Stimulated activated naive CD8-positive, alpha-beta T cell treated with anti-CD3 and anti-CD28 coated beads, Interleukin-15, Interleukin-2, amounts not matched to agents 100 ng/mL and 50 ng/mL, for 24 hours (primary cell): ENCODE data around the gene LYRM1.
A peak's percentile ranks its signal among the peaks of the same experiment; 100 is the strongest.

Experiments used
- H3K27ac Mint-ChIP-seq: one replicate; pipeline ENCODE4 v1.8.0; 2021; ENCODE audit warnings: mild to moderate bottlenecking, mixed read lengths
- H3K27me3 Mint-ChIP-seq: one replicate; pipeline ENCODE4 v1.8.0; 2021; ENCODE audit warnings: mixed read lengths
- H3K36me3 Mint-ChIP-seq: one replicate; pipeline ENCODE4 v1.8.0; 2021; ENCODE audit warnings: low read depth, mixed read lengths
- H3K4me1 Mint-ChIP-seq: one replicate; pipeline ENCODE4 v1.8.0; 2021; ENCODE audit warnings: low read depth, mixed read lengths
- H3K4me3 Mint-ChIP-seq: one replicate; pipeline ENCODE4 v1.8.0; 2021; ENCODE audit warnings: mild to moderate bottlenecking, mixed read lengths
- H3K9me3 Mint-ChIP-seq: one replicate; pipeline ENCODE4 v1.8.0; 2021; ENCODE audit warnings: mixed read lengths

The LYRM1 gene

GRCh38 chr16:20903899-20904506 is 3.4 kb downstream of the LYRM1 start:
- Mint-ChIP-seq H3K4me3 (peak overlapping the region; percentile 67), H3K36me3 (peaks cover 44% of the 10 kb centered on the region), H3K4me1 (peaks cover 76% of the 10 kb centered on the region), H3K27me3 (no peaks in the 10 kb centered on the region), H3K9me3 (no peaks in the 10 kb centered on the region), H3K27ac (peak overlapping the region; percentile 74)

GRCh38 chr16:20904507-20905081 is 4.0 kb downstream of the LYRM1 start:
- H3K9me3 Mint-ChIP-seq = no peaks in the 10 kb centered on the region
- peaks cover 76% of the 10 kb centered on the region for H3K4me1 Mint-ChIP-seq
- no peaks in the 10 kb centered on the region for H3K27me3 Mint-ChIP-seq
- H3K27ac Mint-ChIP-seq = peak overlapping the region; percentile 74
- peaks cover 44% of the 10 kb centered on the region for H3K36me3 Mint-ChIP-seq
- peak overlapping the region; percentile 67 for H3K4me3 Mint-ChIP-seq

GRCh38 chr16:20905576-20905975 is 5.0 kb downstream of the LYRM1 start:
- no peaks in the 10 kb centered on the region for H3K27me3 Mint-ChIP-seq
- H3K27ac Mint-ChIP-seq = no peak overlapping the region
- no peak overlapping the region for H3K4me3 Mint-ChIP-seq
- peaks cover 41% of the 10 kb centered on the region for H3K36me3 Mint-ChIP-seq
- peaks cover 86% of the 10 kb centered on the region for H3K4me1 Mint-ChIP-seq
- H3K9me3 Mint-ChIP-seq = no peaks in the 10 kb centered on the region

GRCh38 chr16:20906341-20907255 is 6.0 kb downstream of the LYRM1 start:
- Mint-ChIP-seq H3K36me3 (peaks cover 31% of the 10 kb centered on the region), H3K4me3 (no peak overlapping the region), H3K4me1 (peaks cover 90% of the 10 kb centered on the region), H3K27me3 (no peaks in the 10 kb centered on the region), H3K27ac (no peak overlapping the region), H3K9me3 (no peaks in the 10 kb centered on the region)

GRCh38 chr16:20910781-20911321 is 10.3 kb downstream of the LYRM1 start:
- Mint-ChIP-seq H3K27ac (peak overlapping the region; percentile 98), H3K9me3 (no peaks in the 10 kb centered on the region), H3K27me3 (no peaks in the 10 kb centered on the region), H3K36me3 (peaks cover 17% of the 10 kb centered on the region), H3K4me3 (peak overlapping the region; percentile 77), H3K4me1 (peaks cover 67% of the 10 kb centered on the region)

- peak overlapping the region; percentile 98 for H3K27ac Mint-ChIP-seq
- H3K9me3 Mint-ChIP-seq = no peaks in the 10 kb centered on the region
- H3K36me3 Mint-ChIP-seq = peaks cover 22% of the 10 kb centered on the region
- peak overlapping the region; percentile 77 for H3K4me3 Mint-ChIP-seq
- H3K27me3 Mint-ChIP-seq = no peaks in the 10 kb centered on the region
- peaks cover 62% of the 10 kb centered on the region for H3K4me1 Mint-ChIP-seq
These were observed 10.8 kb downstream of the LYRM1 start for GRCh38 chr16:20911361-20911760.

GRCh38 chr16:20916289-20916688 is 15.7 kb downstream of the LYRM1 start:
- no peak overlapping the region for H3K4me3 Mint-ChIP-seq
- peaks cover 47% of the 10 kb centered on the region for H3K4me1 Mint-ChIP-seq
- H3K27ac Mint-ChIP-seq = no peak overlapping the region
- no peaks in the 10 kb centered on the region for H3K9me3 Mint-ChIP-seq
- H3K27me3 Mint-ChIP-seq = no peaks in the 10 kb centered on the region
- H3K36me3 Mint-ChIP-seq = peaks cover 42% of the 10 kb centered on the region

- H3K36me3 Mint-ChIP-seq = peaks cover 44% of the 10 kb centered on the region
- no peak overlapping the region for H3K27ac Mint-ChIP-seq
- H3K4me3 Mint-ChIP-seq = no peak overlapping the region
- H3K27me3 Mint-ChIP-seq = no peaks in the 10 kb centered on the region
- H3K9me3 Mint-ChIP-seq = no peaks in the 10 kb centered on the region
- H3K4me1 Mint-ChIP-seq = peaks cover 40% of the 10 kb centered on the region
These were observed 16.4 kb downstream of the LYRM1 start for GRCh38 chr16:20916942-20917341.

GRCh38 chr16:20918486-20919239 is 18.1 kb downstream of the LYRM1 start:
- no peak overlapping the region for H3K4me3 Mint-ChIP-seq
- no peaks in the 10 kb centered on the region for H3K9me3 Mint-ChIP-seq
- H3K27ac Mint-ChIP-seq = no peak overlapping the region
- H3K4me1 Mint-ChIP-seq = peaks cover 32% of the 10 kb centered on the region
- H3K27me3 Mint-ChIP-seq = no peaks in the 10 kb centered on the region
- peaks cover 48% of the 10 kb centered on the region for H3K36me3 Mint-ChIP-seq

- Mint-ChIP-seq H3K4me1 (peaks cover 29% of the 10 kb centered on the region), H3K36me3 (peaks cover 53% of the 10 kb centered on the region)
These were observed 19.5 kb downstream of the LYRM1 start for GRCh38 chr16:20920091-20920490.

GRCh38 chr16:20920799-20921198 is 20.2 kb downstream of the LYRM1 start:
- Mint-ChIP-seq H3K27ac (no peak overlapping the region), H3K9me3 (no peaks in the 10 kb centered on the region), H3K4me3 (no peak overlapping the region), H3K36me3 (peaks cover 52% of the 10 kb centered on the region), H3K27me3 (no peaks in the 10 kb centered on the region), H3K4me1 (peaks cover 27% of the 10 kb centered on the region)

More at GRCh38 chr16:20920091-20920490, 19.5 kb downstream of the LYRM1 start:
- Mint-ChIP-seq H3K4me3 (no peak overlapping the region), H3K27ac (peak overlapping the region; percentile 14), H3K27me3 (no peaks in the 10 kb centered on the region), H3K9me3 (no peaks in the 10 kb centered on the region)

- no peak overlapping the region for H3K4me3 Mint-ChIP-seq
- peaks cover 16% of the 10 kb centered on the region for H3K4me1 Mint-ChIP-seq
- H3K9me3 Mint-ChIP-seq = no peaks in the 10 kb centered on the region
- H3K27ac Mint-ChIP-seq = no peak overlapping the region
- no peaks in the 10 kb centered on the region for H3K27me3 Mint-ChIP-seq
- peaks cover 36% of the 10 kb centered on the region for H3K36me3 Mint-ChIP-seq
These were observed 23.3 kb downstream of the LYRM1 start for GRCh38 chr16:20923876-20924275.

GRCh38 chr16:20925751-20926150 is 25.2 kb downstream of the LYRM1 start:
- Mint-ChIP-seq H3K4me1 (no peaks in the 10 kb centered on the region), H3K27me3 (no peaks in the 10 kb centered on the region), H3K36me3 (peaks cover 21% of the 10 kb centered on the region), H3K9me3 (no peaks in the 10 kb centered on the region), H3K27ac (no peak overlapping the region), H3K4me3 (no peak overlapping the region)

GRCh38 chr16:20928774-20929411 is 28.3 kb downstream of the LYRM1 start:
- no peak overlapping the region for H3K4me3 Mint-ChIP-seq
- no peaks in the 10 kb centered on the region for H3K9me3 Mint-ChIP-seq
- no peaks in the 10 kb centered on the region for H3K27me3 Mint-ChIP-seq
- no peaks in the 10 kb centered on the region for H3K4me1 Mint-ChIP-seq
- H3K27ac Mint-ChIP-seq = no peak overlapping the region
- peaks cover 16% of the 10 kb centered on the region for H3K36me3 Mint-ChIP-seq
